Neuronal stem cell (in vitro differentiated cells): Measurements from ENCODE around the gene MRPL24.

Source experiments
- DNase-seq: peaks from one replicate; pipeline ENCODE4 v3.0.0-alpha.2; 2013; ENCODE audit warnings: low spot score
- H2AFZ ChIP-seq: one replicate; pipeline ENCODE4 v1.6.1; 2013; ENCODE audit warnings: mild to moderate bottlenecking, low read length, inconsistent platforms
- H2AK5ac ChIP-seq: 2 replicates; pipeline ENCODE4 v1.6.1; 2013; ENCODE audit warnings: low read depth, mild to moderate bottlenecking, inconsistent platforms, low read length, moderate library complexity, mixed read lengths
- H2BK120ac ChIP-seq: 2 replicates; pipeline ENCODE4 v1.6.1; 2013; ENCODE audit warnings: low read depth, mild to moderate bottlenecking, inconsistent platforms, low read length, moderate library complexity, mixed read lengths
- H2BK12ac ChIP-seq: one replicate; pipeline ENCODE4 v1.6.1; 2013; ENCODE audit warnings: low read length, inconsistent platforms
- H2BK15ac ChIP-seq: 2 replicates; pipeline ENCODE4 v1.6.1; 2013; ENCODE audit warnings: mild to moderate bottlenecking, low read length, inconsistent platforms, mixed read lengths
- H2BK5ac ChIP-seq: one replicate; pipeline ENCODE4 v1.6.1; 2013; ENCODE audit warnings: inconsistent platforms, mild to moderate bottlenecking, low read length, moderate library complexity
- H3K14ac ChIP-seq: one replicate; pipeline ENCODE4 v1.6.1; 2013; ENCODE audit warnings: low read length, inconsistent platforms
- H3K18ac ChIP-seq: 2 replicates; pipeline ENCODE4 v1.6.1; 2013; ENCODE audit warnings: low read length, inconsistent platforms
- H3K23ac ChIP-seq: 2 replicates; pipeline ENCODE4 v1.6.1; 2013; ENCODE audit warnings: low read depth, mild to moderate bottlenecking, mixed read lengths, low read length, inconsistent platforms; ENCODE audit not compliant: poor library complexity
- H3K27ac ChIP-seq: replicated peaks from 3 replicates; pipeline ENCODE4 v1.5.1; 2013; ENCODE audit warnings: low read length, inconsistent platforms
- H3K27me3 ChIP-seq, 3 experiments: 2 replicates each; pipeline ENCODE4 v1.6.1; 2013; ENCODE audit warnings: low read length in 3 of 3, mild to moderate bottlenecking in 2 of 3, inconsistent platforms in 1 of 3, low read depth in 1 of 3, mixed read lengths in 1 of 3, moderate library complexity in 1 of 3; ENCODE audit not compliant: control insufficient read depth in 3 of 3, insufficient read depth in 3 of 3
- H3K36me3 ChIP-seq, 2 donors: replicated peaks in 1 of 2; 2 replicates each; pipeline ENCODE4 v1.6.1; 2013; ENCODE audit warnings: low read length in 2 of 2; ENCODE audit not compliant: control insufficient read depth in 2 of 2, insufficient read depth in 2 of 2
- H3K4ac ChIP-seq: 2 replicates; pipeline ENCODE4 v1.6.1; 2013; ENCODE audit warnings: inconsistent platforms, mild to moderate bottlenecking, low read length, moderate library complexity
- H3K4me1 ChIP-seq, 2 donors: 1 replicate in 1 of 2; 2 replicates in 1 of 2; pipeline ENCODE4 v1.6.1; 2013; ENCODE audit warnings: low read length in 2 of 2, low read depth in 1 of 2; ENCODE audit not compliant: control insufficient read depth in 2 of 2, insufficient read depth in 1 of 2
- H3K4me2 ChIP-seq: one replicate; pipeline ENCODE4 v1.6.1; 2013; ENCODE audit warnings: mild to moderate bottlenecking, low read length, inconsistent platforms; ENCODE audit not compliant: insufficient read depth, poor library complexity, severe bottlenecking
- H3K4me3 ChIP-seq, 2 donors: 2 replicates each; pipeline ENCODE4 v1.5.1; 2013; ENCODE audit warnings: low read length in 2 of 2, mild to moderate bottlenecking in 2 of 2, inconsistent platforms in 1 of 2, moderate library complexity in 1 of 2
- H3K79me1 ChIP-seq: one replicate; pipeline ENCODE4 v1.6.1; 2013; ENCODE audit warnings: low read depth, mild to moderate bottlenecking, inconsistent platforms, low read length, moderate library complexity
- H3K9ac ChIP-seq: one replicate; pipeline ENCODE4 v1.6.1; 2013; ENCODE audit warnings: mild to moderate bottlenecking, low read depth, low read length, inconsistent platforms; ENCODE audit not compliant: poor library complexity
- H3K9me3 ChIP-seq, 2 donors: replicated peaks in 1 of 2; 2 replicates each; pipeline versions ENCODE3 to v1.6.1; 2013; ENCODE audit warnings: low read length in 2 of 2, mild to moderate bottlenecking in 2 of 2, inconsistent platforms in 1 of 2, low read depth in 1 of 2, mixed read lengths in 1 of 2, moderate library complexity in 1 of 2; ENCODE audit not compliant: control insufficient read depth in 2 of 2, insufficient read depth in 1 of 2
- H4K8ac ChIP-seq: one replicate; pipeline ENCODE4 v1.6.1; 2013; ENCODE audit warnings: low read depth, mild to moderate bottlenecking, inconsistent platforms, low read length, moderate library complexity
- H4K91ac ChIP-seq: one replicate; pipeline ENCODE4 v1.6.1; 2013; ENCODE audit warnings: low read length, low read depth, mild to moderate bottlenecking, inconsistent platforms; ENCODE audit not compliant: poor library complexity
- WGBS, 2 donors: extraction: QIAGEN DNeasy Blood & Tissue Kit; methylation state at CpG; one replicate each; pipeline ENCODE4 v1.1.7; 2013; ENCODE audit warnings: missing lambda C conversion rate in 2 of 2, mixed read lengths in 1 of 2; ENCODE audit not compliant: insufficient read length in 2 of 2, insufficient replicate concordance in 1 of 2; ENCODE audit errors: extremely low coverage in 2 of 2; 5-methylcytosine and 5-hydroxymethylcytosine counted together

Gene MRPL24

DNA sequence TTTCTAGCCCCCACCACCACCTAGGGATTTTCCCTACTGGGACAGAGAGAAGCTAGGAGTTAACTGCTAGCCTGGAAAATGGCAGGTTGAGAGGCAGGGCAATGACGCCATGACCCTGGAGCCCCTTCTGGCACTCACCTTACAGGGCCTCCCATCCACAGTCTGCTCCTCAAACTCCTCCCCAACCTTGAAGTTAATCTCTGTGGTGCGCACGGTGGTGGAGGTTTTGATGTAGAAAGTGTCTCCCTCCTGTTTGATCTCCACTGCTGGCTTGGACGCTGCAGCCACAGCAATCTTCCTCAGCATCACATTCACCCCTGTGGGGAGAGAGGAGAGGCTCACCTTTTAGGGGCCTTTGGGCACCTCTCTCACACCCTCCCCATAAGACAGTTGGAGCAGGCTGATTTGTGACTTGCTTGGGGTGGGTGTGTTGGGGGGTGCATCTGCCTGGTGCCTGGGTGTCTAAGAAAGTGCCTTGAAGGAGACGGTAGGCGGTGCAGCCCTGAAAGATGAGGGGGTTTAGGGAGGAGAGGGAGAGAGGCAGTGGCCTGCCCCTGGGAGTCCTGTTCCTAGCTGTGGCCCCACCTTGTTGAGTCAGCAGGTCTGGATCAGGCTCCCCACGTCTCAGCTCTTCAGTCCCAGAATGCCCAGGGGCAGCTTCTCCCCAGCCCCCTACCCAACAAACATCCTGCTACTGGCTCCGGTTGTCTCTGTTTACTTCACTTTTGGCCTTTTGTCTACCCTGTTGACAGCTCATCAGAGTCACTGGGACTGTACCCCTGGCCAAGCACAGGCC, 40.0 kb downstream of the MRPL24 start:
- Histone ChIP-seq H4K91ac (no peak overlapping the region), H2BK120ac (no peak overlapping the region), H3K9me3 (no peaks in the 10 kb centered on the region), H4K8ac (no peak overlapping the region), H2BK15ac (no peak overlapping the region), H3K18ac (no peak overlapping the region), H2AFZ (no peak overlapping the region), H3K23ac (no peak overlapping the region), H3K36me3 (peaks cover 26% of the 10 kb centered on the region in 2 donors), H3K79me1 (peaks cover 9% of the 10 kb centered on the region), H3K27ac (no peak overlapping the region), H3K4ac (no peak overlapping the region), H2BK5ac (peak overlapping the region; percentile 7), H3K4me1 (peaks cover 15 to 26% of the 10 kb centered on the region in 2 donors), H2AK5ac (peak overlapping the region; percentile 23), H3K4me3 (no peak overlapping the region), H3K27me3 (no peaks in the 10 kb centered on the region), H2BK12ac (no peak overlapping the region), H3K9ac (no peak overlapping the region), H3K14ac (no peak overlapping the region), H3K4me2 (no peak overlapping the region)
- no peak for DNase-seq
- WGBS, 2 donors, result no CpG with 5 or more reads among the region's 8 CpGs

- Histone ChIP-seq H3K18ac (no peak overlapping the region), H3K9me3 (no peaks in the 10 kb centered on the region), H3K4me2 (no peak overlapping the region), H2BK120ac (no peak overlapping the region), H4K91ac (no peak overlapping the region), H3K27ac (no peak overlapping the region), H2AK5ac (no peak overlapping the region), H3K23ac (no peak overlapping the region), H2AFZ (no peak overlapping the region), H2BK12ac (no peak overlapping the region), H3K27me3 (no peaks in the 10 kb centered on the region), H3K4ac (no peak overlapping the region), H3K4me3 (no peak overlapping the region), H2BK15ac (no peak overlapping the region), H3K9ac (no peak overlapping the region), H3K14ac (no peak overlapping the region), H4K8ac (no peak overlapping the region), H3K4me1 (peaks cover 18 to 20% of the 10 kb centered on the region in 2 donors), H2BK5ac (no peak overlapping the region), H3K79me1 (peaks cover 6% of the 10 kb centered on the region), H3K36me3 (peaks cover 26% of the 10 kb centered on the region in 2 donors)
- no peak for DNase-seq
- WGBS, 2 donors, result no CpG with 5 or more reads among the region's 1 CpG
These were observed 41.9 kb downstream of the MRPL24 start for GRCh38 chr1:156698995-156699394.

- no peak overlapping the region for H3K27ac ChIP-seq
- H4K8ac ChIP-seq, result no peak overlapping the region
- DNase-seq, result no peak
- no CpG with 5 or more reads among the region's 8 CpGs for WGBS, 2 donors
- H2AK5ac ChIP-seq, result no peak overlapping the region
- H3K9me3 ChIP-seq, result no peaks in the 10 kb centered on the region
- H3K9ac ChIP-seq, result no peak overlapping the region
- H2AFZ ChIP-seq, result no peak overlapping the region
- no peak overlapping the region for H2BK120ac ChIP-seq
- no peak overlapping the region for H3K14ac ChIP-seq
- H3K4me1 ChIP-seq, result peaks cover 20 to 27% of the 10 kb centered on the region in 2 donors
- H3K23ac ChIP-seq, result no peak overlapping the region
- no peak overlapping the region for H3K4me2 ChIP-seq
- no peak overlapping the region for H4K91ac ChIP-seq
- H2BK15ac ChIP-seq, result no peak overlapping the region
- no peak overlapping the region for H3K4ac ChIP-seq
- H3K18ac ChIP-seq, result peak overlapping the region; percentile 72
- no peak overlapping the region for H2BK12ac ChIP-seq
- H3K36me3 ChIP-seq, result peaks cover 26% of the 10 kb centered on the region in 2 donors
- H3K79me1 ChIP-seq, result peaks cover 3% of the 10 kb centered on the region
- peaks cover 0 to under 1% (median 0%) of the 10 kb centered on the region in 3 experiments for H3K27me3 ChIP-seq
- no peak overlapping the region for H3K4me3 ChIP-seq
- no peak overlapping the region for H2BK5ac ChIP-seq
These were observed 43.4 kb downstream of the MRPL24 start for GRCh38 chr1:156697481-156697880.

DNA sequence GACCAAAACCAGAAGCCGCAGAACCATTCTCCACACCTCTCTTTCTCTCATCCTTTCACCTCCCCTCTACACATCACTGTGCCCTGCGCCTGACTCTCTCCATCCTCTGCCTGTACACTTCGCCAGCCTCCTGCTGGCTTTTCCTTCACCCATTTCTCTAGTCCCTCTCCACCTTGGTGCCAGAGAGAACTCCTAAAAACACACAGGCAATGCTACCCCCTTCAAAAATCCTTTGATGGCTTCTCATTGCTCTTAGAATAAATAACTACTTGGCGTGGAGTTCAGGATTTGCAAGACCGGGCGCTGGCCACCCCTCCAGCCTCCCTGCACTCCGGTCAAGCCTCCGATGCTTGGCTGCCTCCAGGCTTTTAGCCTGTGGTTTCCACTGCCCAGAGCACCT, 44.1 kb downstream of the MRPL24 start:
- H3K4me1 ChIP-seq, result peaks cover 27 to 34% of the 10 kb centered on the region in 2 donors
- H3K27me3 ChIP-seq, result peaks cover 0 to 4% (median 0%) of the 10 kb centered on the region in 3 experiments
- H2BK120ac ChIP-seq, result no peak overlapping the region
- no peak overlapping the region for H2AFZ ChIP-seq
- H3K14ac ChIP-seq, result no peak overlapping the region
- no peak overlapping the region for H3K23ac ChIP-seq
- no peaks in the 10 kb centered on the region for H3K9me3 ChIP-seq
- peaks cover 3% of the 10 kb centered on the region for H3K79me1 ChIP-seq
- H2BK15ac ChIP-seq, result no peak overlapping the region
- H3K27ac ChIP-seq, result no peak overlapping the region
- H4K8ac ChIP-seq, result no peak overlapping the region
- no peak overlapping the region for H3K18ac ChIP-seq
- no peak overlapping the region for H3K4me2 ChIP-seq
- no peak overlapping the region for H2BK12ac ChIP-seq
- no peak overlapping the region for H2AK5ac ChIP-seq
- H3K9ac ChIP-seq, result no peak overlapping the region
- H2BK5ac ChIP-seq, result no peak overlapping the region
- no peak overlapping the region for H3K4ac ChIP-seq
- peaks cover 26% of the 10 kb centered on the region in 2 donors for H3K36me3 ChIP-seq
- no CpG with 5 or more reads among the region's 8 CpGs for WGBS, 2 donors
- no peak overlapping the region for H3K4me3 ChIP-seq
- DNase-seq, result no peak
- no peak overlapping the region for H4K91ac ChIP-seq
